Osteocyte (in vitro differentiated cells): ENCODE measurements around the gene ENOX1. TPM values are rescaled to one million over a fixed set of nuclear protein-coding genes. Genes with fewer than 3 reads are reported as not detected.

Experiments used
- DNase-seq: peaks from one replicate; pipeline ENCODE4 v3.0.0; 2021; ENCODE audit warnings: mixed read lengths; ENCODE audit not compliant: unreplicated experiment; ENCODE audit errors: extremely low spot score
- H3K27ac Mint-ChIP-seq: one replicate; pipeline ENCODE4 v1.8.0; 2021; ENCODE audit warnings: mild to moderate bottlenecking, mixed read lengths; ENCODE audit not compliant: unreplicated experiment
- H3K27me3 Mint-ChIP-seq: one replicate; pipeline ENCODE4 v1.8.0; 2021; ENCODE audit warnings: mixed read lengths; ENCODE audit not compliant: unreplicated experiment
- H3K36me3 Mint-ChIP-seq: one replicate; pipeline ENCODE4 v1.8.0; 2021; ENCODE audit warnings: mixed read lengths; ENCODE audit not compliant: unreplicated experiment
- H3K4me1 Mint-ChIP-seq: one replicate; pipeline ENCODE4 v1.8.0; 2021; ENCODE audit warnings: mixed read lengths; ENCODE audit not compliant: unreplicated experiment
- H3K4me3 Mint-ChIP-seq: one replicate; pipeline ENCODE4 v1.8.0; 2021; ENCODE audit warnings: mild to moderate bottlenecking, moderate library complexity, mixed read lengths; ENCODE audit not compliant: unreplicated experiment
- H3K9me3 Mint-ChIP-seq: one replicate; pipeline ENCODE4 v1.8.0; 2021; ENCODE audit warnings: mixed read lengths; ENCODE audit not compliant: unreplicated experiment
- CTCF ChIP-seq: fragments of 200-600 bp; sonication (generic); IDR thresholded peaks from 2 replicates; pipeline ENCODE4 v1.5.0; 2021; ENCODE audit warnings: antibody characterized with exemption, mild to moderate bottlenecking, moderate library complexity
- total RNA-seq: library from RNA; stranded (reverse); gene quantifications from 2 replicates; pipeline ENCODE4 v1.2.1, GENCODE V29; 2021

The ENOX1 gene
- total RNA-seq, 1 donor from 2014 or later, result 5.9 TPM

GRCh38 chr13:43383498-43384165 is 403.1 kb downstream of the ENOX1 start:
- H3K4me1 Mint-ChIP-seq, result peaks cover 2% of the 10 kb centered on the region
- H3K36me3 Mint-ChIP-seq, result peaks cover 16% of the 10 kb centered on the region
- TF ChIP-seq CTCF, result no peak
- H3K27me3 Mint-ChIP-seq, result no peaks in the 10 kb centered on the region
- H3K27ac Mint-ChIP-seq, result no peak overlapping the region
- no peak for DNase-seq
- H3K9me3 Mint-ChIP-seq, result peaks cover 20% of the 10 kb centered on the region
- no peak overlapping the region for H3K4me3 Mint-ChIP-seq

- DNase-seq, result no peak
- Mint-ChIP-seq H3K4me1 (peaks cover 19% of the 10 kb centered on the region), H3K9me3 (peaks cover 21% of the 10 kb centered on the region), H3K27ac (no peak overlapping the region), H3K4me3 (no peak overlapping the region), H3K36me3 (peaks cover 16% of the 10 kb centered on the region), H3K27me3 (no peaks in the 10 kb centered on the region)
- TF ChIP-seq CTCF, result no peak
Observed at GRCh38 chr13:43379738-43380137, 407.0 kb downstream of the ENOX1 start.

- TF ChIP-seq CTCF, result no peak
- H3K36me3 Mint-ChIP-seq, result peaks cover 16% of the 10 kb centered on the region
- H3K27me3 Mint-ChIP-seq, result no peaks in the 10 kb centered on the region
- no peak overlapping the region for H3K4me3 Mint-ChIP-seq
- peaks cover 26% of the 10 kb centered on the region for H3K4me1 Mint-ChIP-seq
- no peak overlapping the region for H3K27ac Mint-ChIP-seq
- no peak for DNase-seq
- peaks cover 21% of the 10 kb centered on the region for H3K9me3 Mint-ChIP-seq
Observed at GRCh38 chr13:43377973-43378372, 408.8 kb downstream of the ENOX1 start.

DNA sequence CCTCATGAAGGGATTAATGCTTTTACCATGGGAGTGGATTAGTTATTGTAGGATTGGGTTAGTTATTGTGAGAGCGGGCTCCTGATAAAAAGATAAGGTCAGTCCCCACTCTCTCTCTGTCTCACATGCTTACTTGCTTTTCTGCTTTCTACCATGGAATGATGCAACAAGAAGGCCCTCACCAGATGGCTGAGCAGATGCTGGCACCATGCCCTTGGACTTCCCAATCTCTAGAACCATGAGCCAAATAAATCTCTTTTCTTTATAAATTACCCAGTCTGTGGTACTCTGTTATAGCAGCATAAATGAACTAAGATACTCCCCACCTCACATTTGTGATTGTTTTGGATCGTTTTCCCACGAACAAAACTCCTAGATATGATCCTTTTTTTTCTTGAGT is 409.6 kb downstream of the ENOX1 start:
- H3K27me3 Mint-ChIP-seq, result no peaks in the 10 kb centered on the region
- H3K27ac Mint-ChIP-seq, result no peak overlapping the region
- H3K4me3 Mint-ChIP-seq, result no peak overlapping the region
- H3K9me3 Mint-ChIP-seq, result peaks cover 18% of the 10 kb centered on the region
- H3K4me1 Mint-ChIP-seq, result peaks cover 26% of the 10 kb centered on the region
- TF ChIP-seq CTCF, result no peak
- DNase-seq, result no peak
- peaks cover 14% of the 10 kb centered on the region for H3K36me3 Mint-ChIP-seq

GRCh38 chr13:43376596-43376995 is 410.2 kb downstream of the ENOX1 start:
- Mint-ChIP-seq H3K27me3 (no peaks in the 10 kb centered on the region), H3K4me3 (no peak overlapping the region), H3K9me3 (peaks cover 15% of the 10 kb centered on the region), H3K27ac (no peak overlapping the region), H3K36me3 (peaks cover 14% of the 10 kb centered on the region), H3K4me1 (peaks cover 26% of the 10 kb centered on the region)
- DNase-seq, result no peak
- TF ChIP-seq CTCF, result no peak
